Hepatocyte (in vitro differentiated cells): ENCODE data around the gene E2F3. TPM values are rescaled to one million over a fixed set of nuclear protein-coding genes. Genes with fewer than 3 reads are reported as not detected.

Experiments
- DNase-seq: peaks from one replicate; pipeline ENCODE4 v3.0.0-alpha.2; 2016; ENCODE audit warnings: low spot score
- H2AFZ ChIP-seq: fragments of 200-600 bp; sonication (generic); 2 replicates; pipeline ENCODE4 v1.6.0; 2016; ENCODE audit warnings: antibody characterized with exemption, mild to moderate bottlenecking
- H3K27ac ChIP-seq: fragments of 200-600 bp; sonication (generic); 2 replicates; pipeline ENCODE4 v1.5.1; 2016; ENCODE audit warnings: mild to moderate bottlenecking
- H3K27me3 ChIP-seq: fragments of 200-600 bp; sonication (generic); 2 replicates; pipeline ENCODE4 v1.6.1; 2016
- H3K36me3 ChIP-seq: fragments of 200-600 bp; sonication (generic); replicated peaks from 2 replicates; pipeline ENCODE4 v1.5.1; 2016; ENCODE audit warnings: low read depth; ENCODE audit not compliant: insufficient read depth
- H3K4me1 ChIP-seq: fragments of 200-600 bp; sonication (generic); 2 replicates; pipeline ENCODE4 v1.5.1; 2016; ENCODE audit warnings: mild to moderate bottlenecking, moderate library complexity; ENCODE audit not compliant: insufficient read depth
- H3K4me2 ChIP-seq: fragments of 200-600 bp; sonication (generic); 2 replicates; pipeline ENCODE4 v1.6.0; 2016
- H3K4me3 ChIP-seq: fragments of 200-600 bp; sonication (generic); 2 replicates; pipeline ENCODE4 v1.5.1; 2016; ENCODE audit warnings: mild to moderate bottlenecking
- H3K79me2 ChIP-seq: fragments of 200-600 bp; sonication (generic); 2 replicates; pipeline ENCODE4 v1.6.0; 2017; ENCODE audit warnings: mild to moderate bottlenecking
- H3K9me2 ChIP-seq: fragments of 200-600 bp; sonication (generic); replicated peaks from 2 replicates; pipeline ENCODE4 v1.6.0; 2017; ENCODE audit warnings: mild to moderate bottlenecking; ENCODE audit not compliant: insufficient read depth
- H3K9me3 ChIP-seq: fragments of 200-600 bp; sonication (generic); 2 replicates; pipeline ENCODE4 v1.5.1; 2016; ENCODE audit warnings: low read depth, mild to moderate bottlenecking
- H4K20me1 ChIP-seq: fragments of 200-600 bp; sonication (generic); 2 replicates; pipeline ENCODE4 v1.6.0; 2016; ENCODE audit warnings: mild to moderate bottlenecking; ENCODE audit not compliant: insufficient read depth, poor library complexity, severe bottlenecking
- CTCF ChIP-seq: fragments of 200-600 bp; sonication (generic); IDR thresholded peaks from 2 replicates; pipeline ENCODE4 v1.5.1; 2016; ENCODE audit warnings: antibody characterized with exemption, mild to moderate bottlenecking; ENCODE audit not compliant: poor library complexity
- EZH2 ChIP-seq: fragments of 200-600 bp; sonication (generic); IDR thresholded peaks from 2 replicates; pipeline ENCODE4 v1.6.1; 2016; ENCODE audit warnings: antibody characterized with exemption, mild to moderate bottlenecking, borderline replicate concordance
- EZH2phosphoT487 ChIP-seq: fragments of 200-600 bp; sonication (generic); IDR thresholded peaks from one replicate; pipeline ENCODE4 v1.6.1; 2018; ENCODE audit warnings: antibody characterized with exemption, mild to moderate bottlenecking, low read depth, moderate library complexity; ENCODE audit not compliant: unreplicated experiment, severe bottlenecking
- WGBS: methylation state at CpG from one replicate; pipeline ENCODE4 v1.1.6; 2016; ENCODE audit warnings: low lambda C conversion rate; ENCODE audit errors: missing lambda C conversion rate; 5-methylcytosine and 5-hydroxymethylcytosine counted together
- polyA plus RNA-seq: library from polyadenylated mRNA; unstranded; fragments of >200 nt; fragmentation: Nextera tagmentation; extraction: Ambion mirVana; gene quantifications from 2 replicates; pipeline ENCODE4 v1.2.1, GENCODE V29; 2016
- total RNA-seq: library from RNA; depleted of rRNA; stranded (reverse); fragments of >200 nt; gene quantifications from 2 replicates; pipeline ENCODE4 v1.2.3, GENCODE V29; 2014

E2F3 gene
- total and polyA plus RNA-seq, 2 experiments from 2014 or later: 8.4 to 13.3 TPM

GRCh38 chr6:20413826-20414225 lies 12.1 kb downstream of the E2F3 start:
- H2AFZ ChIP-seq: no peak overlapping the region
- DNase-seq: no peak
- no peaks in the 10 kb centered on the region for H3K9me2 ChIP-seq
- no peak for TF ChIP-seq EZH2phosphoT487
- TF ChIP-seq CTCF: no peak
- no peak for TF ChIP-seq EZH2
- peaks cover 15% of the 10 kb centered on the region for H4K20me1 ChIP-seq
- no peaks in the 10 kb centered on the region for H3K36me3 ChIP-seq
- H3K27me3 ChIP-seq: no peaks in the 10 kb centered on the region
- WGBS: 92% methylated on average over 3 of the region's 3 CpGs
- H3K79me2 ChIP-seq: peaks cover 95% of the 10 kb centered on the region
- H3K9me3 ChIP-seq: no peaks in the 10 kb centered on the region
- peaks cover 11% of the 10 kb centered on the region for H3K4me1 ChIP-seq
- no peak overlapping the region for H3K4me2 ChIP-seq
- H3K4me3 ChIP-seq: no peak overlapping the region
- H3K27ac ChIP-seq: no peak overlapping the region

GRCh38 chr6:20414711-20415110 lies 13.0 kb downstream of the E2F3 start:
- H3K27ac ChIP-seq: no peak overlapping the region
- no peak overlapping the region for H3K4me2 ChIP-seq
- H3K4me3 ChIP-seq: no peak overlapping the region
- H3K27me3 ChIP-seq: no peaks in the 10 kb centered on the region
- H3K79me2 ChIP-seq: peaks cover 95% of the 10 kb centered on the region
- DNase-seq: no peak
- peaks cover 15% of the 10 kb centered on the region for H4K20me1 ChIP-seq
- H3K4me1 ChIP-seq: peaks cover 11% of the 10 kb centered on the region
- 95% methylated on average over 8 of the region's 8 CpGs for WGBS
- no peaks in the 10 kb centered on the region for H3K9me3 ChIP-seq
- no peaks in the 10 kb centered on the region for H3K36me3 ChIP-seq
- H3K9me2 ChIP-seq: no peaks in the 10 kb centered on the region
- H2AFZ ChIP-seq: no peak overlapping the region
- TF ChIP-seq EZH2phosphoT487 (no peak), CTCF (no peak), EZH2 (no peak)

- no peak for DNase-seq
- Histone ChIP-seq H3K79me2 (peaks cover 95% of the 10 kb centered on the region), H2AFZ (no peak overlapping the region), H3K4me1 (peaks cover 11% of the 10 kb centered on the region), H3K27ac (no peak overlapping the region), H3K4me2 (no peak overlapping the region), H3K36me3 (no peaks in the 10 kb centered on the region), H3K9me2 (no peaks in the 10 kb centered on the region), H4K20me1 (peaks cover 11% of the 10 kb centered on the region), H3K4me3 (no peak overlapping the region), H3K9me3 (no peaks in the 10 kb centered on the region), H3K27me3 (no peaks in the 10 kb centered on the region)
- 71% methylated on average over 7 of the region's 7 CpGs for WGBS
- TF ChIP-seq EZH2 (no peak), EZH2phosphoT487 (no peak), CTCF (no peak)
These were observed 13.6 kb downstream of the E2F3 start for GRCh38 chr6:20415304-20415703.
